HepG2 (cell line): ENCODE data around the gene DOK4. TPM values are rescaled to one million over a fixed set of nuclear protein-coding genes. Genes with fewer than 3 reads are reported as not detected.

Source experiments
- CBFB ChIP-seq: sonication (generic); formaldehyde crosslinking; IDR thresholded peaks from 2 replicates; pipeline ENCODE4 v1.4.0; 2020; ENCODE audit warnings: missing genetic modification reagents
- CC2D1A ChIP-seq: sonication (generic); formaldehyde crosslinking; IDR thresholded peaks from 2 replicates; pipeline ENCODE4 v1.8.1; 2023; ENCODE audit warnings: mild to moderate bottlenecking, missing genetic modification reagents
- CCDC6 ChIP-seq: sonication (generic); formaldehyde crosslinking; IDR thresholded peaks from 2 replicates; pipeline ENCODE4 v1.8.1; 2022; ENCODE audit warnings: mild to moderate bottlenecking, missing genetic modification reagents, moderate library complexity
- CENPX ChIP-seq: sonication (generic); formaldehyde crosslinking; IDR thresholded peaks from 2 replicates; pipeline ENCODE4 v1.9.0; 2021; ENCODE audit warnings: mild to moderate bottlenecking, missing genetic modification reagents, moderate library complexity
- ELF1 ChIP-seq: sonication (generic); formaldehyde crosslinking; IDR thresholded peaks from 2 replicates; pipeline ENCODE4 v1.4.0; 2020; ENCODE audit warnings: missing genetic modification reagents
- GATA4 ChIP-seq: sonication (generic); IDR thresholded peaks from 2 replicates; pipeline ENCODE4 v1.6.1; 2016; ENCODE audit warnings: antibody characterized with exemption, low read depth, borderline replicate concordance
- GFI1 ChIP-seq: sonication (generic); formaldehyde crosslinking; IDR thresholded peaks from 2 replicates; pipeline ENCODE4 v1.5.0; 2020; ENCODE audit warnings: missing genetic modification reagents, mild to moderate bottlenecking, borderline replicate concordance
- HNF4G ChIP-seq, 2 experiments: sonication (generic) in 1 of 2; formaldehyde crosslinking in 1 of 2; IDR thresholded peaks; 2 replicates each; pipeline versions ENCODE4 v1.4.0 to v1.6.1; 2011 to 2020; ENCODE audit warnings: borderline replicate concordance in 2 of 2, low read depth in 2 of 2, mild to moderate bottlenecking in 2 of 2, low read length in 1 of 2, missing genetic modification reagents in 1 of 2, moderate library complexity in 1 of 2
- ISL2 ChIP-seq: sonication (generic); formaldehyde crosslinking; IDR thresholded peaks from 2 replicates; pipeline ENCODE4 v1.5.0; 2020; ENCODE audit warnings: missing genetic modification reagents
- MTA3 ChIP-seq: sonication (generic); formaldehyde crosslinking; IDR thresholded peaks from 2 replicates; pipeline ENCODE4 v1.4.0; 2020; ENCODE audit warnings: missing genetic modification reagents
- MTERF4 ChIP-seq: sonication (generic); formaldehyde crosslinking; IDR thresholded peaks from 2 replicates; pipeline ENCODE4 v1.8.0; 2023; ENCODE audit warnings: mild to moderate bottlenecking, missing genetic modification reagents
- NFRKB ChIP-seq: fragments of 450-650 bp; IDR thresholded peaks from 2 replicates; pipeline ENCODE4 v1.6.1; 2017
- PHB2 ChIP-seq: fragments of 450-650 bp; IDR thresholded peaks from 2 replicates; pipeline ENCODE4 v1.6.1; 2018; ENCODE audit not compliant: partially characterized antibody
- SRF ChIP-seq: IDR thresholded peaks from 2 replicates; pipeline ENCODE4 v1.6.1; 2011; ENCODE audit warnings: mild to moderate bottlenecking, low read depth, low read length, moderate library complexity
- SRSF9 ChIP-seq: fragments of 200-400 bp; formaldehyde crosslinking; IDR thresholded peaks from 2 replicates; pipeline ENCODE4 v1.6.1; 2018; ENCODE audit warnings: borderline replicate concordance, mild to moderate bottlenecking, low read depth, low read length; ENCODE audit not compliant: insufficient read depth, poor library complexity, severe bottlenecking
- TGIF2 ChIP-seq: IDR thresholded peaks from 2 replicates; pipeline ENCODE4 v1.6.1; 2016; ENCODE audit warnings: control low read depth, missing compliant biosample characterization
- THAP11 ChIP-seq: IDR thresholded peaks from 2 replicates; pipeline ENCODE4 v1.6.1; 2016; ENCODE audit warnings: missing biosample characterization, missing genetic modification reagents
- TOE1 ChIP-seq: sonication (generic); formaldehyde crosslinking; IDR thresholded peaks from 2 replicates; pipeline ENCODE4 v1.4.0; 2020; ENCODE audit warnings: mild to moderate bottlenecking, missing genetic modification reagents
- ZFY ChIP-seq: sonication (generic); formaldehyde crosslinking; IDR thresholded peaks from 2 replicates; pipeline ENCODE4 v1.4.0; 2020; ENCODE audit warnings: missing genetic modification reagents
- ZKSCAN5 ChIP-seq: sonication (generic); formaldehyde crosslinking; IDR thresholded peaks from 2 replicates; pipeline ENCODE4 v1.5.1; 2020; ENCODE audit warnings: mild to moderate bottlenecking, missing genetic modification reagents
- ZKSCAN8 ChIP-seq: IDR thresholded peaks from 2 replicates; pipeline ENCODE4 v1.6.1; 2016; ENCODE audit warnings: borderline replicate concordance, missing genetic modification reagents, missing compliant biosample characterization
- ZNF430 ChIP-seq: sonication (generic); formaldehyde crosslinking; IDR thresholded peaks from 2 replicates; pipeline ENCODE4 v1.9.0; 2021; ENCODE audit warnings: mild to moderate bottlenecking, missing genetic modification reagents
- ZNF878 ChIP-seq: sonication (generic); formaldehyde crosslinking; IDR thresholded peaks from 2 replicates; pipeline ENCODE4 v1.8.1; 2023; ENCODE audit warnings: mild to moderate bottlenecking, missing genetic modification reagents, moderate library complexity
- polyA plus RNA-seq, 8 experiments: library from polyadenylated mRNA; depleted of rRNA in 3 of 8; stranded (reverse) in 7 of 8; unstranded in 1 of 8; fragments of >200 nt; fragmentation: Illumina TruSeq in 4 of 8; extraction: Trizol in 4 of 8; gene quantifications; 2 replicates each; pipeline versions ENCODE4 v1.2.1 to v1.2.3, GENCODE V29; 2011 to 2016; ENCODE audit warnings: low read depth in 4 of 8, missing spikeins in 1 of 8, mixed read lengths in 1 of 8; ENCODE audit not compliant: insufficient read depth in 1 of 8
- total RNA-seq, 5 experiments: library from RNA; depleted of rRNA; stranded (reverse); fragments of >200 nt; fragmentation: Illumina TruSeq; extraction: Trizol; gene quantifications; 2 replicates each; pipeline ENCODE4 v1.2.3, GENCODE V29; 2016; ENCODE audit warnings: low read depth in 1 of 5
- TF ChIP-seq, protein P1 (sequence below): IDR thresholded peaks from 2 replicates; pipeline ENCODE4 v1.6.1; 2012; ENCODE audit warnings: low read depth, low read length, improper control_type of control experiment
- TF ChIP-seq, protein P2 (sequence below): IDR thresholded peaks from 2 replicates; pipeline ENCODE4 v1.6.1; 2016; ENCODE audit warnings: missing biosample characterization, missing genetic modification reagents, low read depth
- TF ChIP-seq, protein P3 (sequence below): sonication (generic); formaldehyde crosslinking; IDR thresholded peaks from 2 replicates; pipeline ENCODE4 v1.4.0; 2020; ENCODE audit warnings: missing genetic modification reagents

Gene DOK4
- total and polyA plus RNA-seq, 2 of the 13 experiments (the other 11 are each of a cell fraction or from before 2014, with no cell fraction given) = 52.7 to 70.0 TPM

DNA sequence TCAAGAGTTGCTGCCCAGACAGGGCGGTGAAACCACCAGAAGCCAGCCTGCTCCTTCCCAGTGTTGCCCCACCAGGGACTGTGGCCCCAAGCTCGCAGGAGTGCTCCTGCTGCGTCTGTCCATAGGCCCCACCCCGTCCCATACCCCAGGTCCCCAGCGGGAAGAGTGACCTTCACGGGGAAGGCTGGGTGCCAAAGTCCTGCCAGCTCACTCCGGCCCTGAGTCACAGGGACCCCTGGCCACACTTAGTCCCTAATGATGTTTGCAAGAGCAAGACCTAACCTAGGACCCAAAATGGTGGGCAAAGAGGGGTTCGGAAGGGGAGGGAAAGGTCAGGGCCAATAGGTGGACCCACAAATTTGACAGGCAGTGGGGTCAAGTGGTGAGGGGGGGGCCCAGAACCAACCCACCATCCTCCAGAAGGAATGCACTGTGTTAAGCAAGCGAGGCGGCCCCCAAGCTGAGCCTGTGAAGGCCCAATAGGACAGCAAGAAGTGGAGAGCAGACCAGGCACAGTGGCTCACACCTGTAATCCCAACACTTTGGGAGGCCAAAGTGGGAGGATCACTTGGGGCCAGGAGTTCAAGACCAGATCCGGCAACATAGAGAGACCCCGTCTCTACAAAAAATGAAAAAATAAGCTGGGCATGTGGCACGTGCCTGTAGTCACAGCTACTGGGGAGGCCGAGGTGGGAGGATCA, 3.3 kb downstream of the DOK4 start (continued):
- TF ChIP-seq ZNF430 (CRISPR knock-in tag) (peak; percentile 57), TGIF2 (CRISPR knock-in tag) (peak; percentile 67; the same call in 1 of the 2 replicates), ZKSCAN8 (no peak), ISL2 (CRISPR knock-in tag) (no peak; the same call in 1 of the 2 replicates), PHB2 (no peak), HNF4G (IDR thresholded peaks at IDR 0.05; ENCODE audit: borderline replicate concordance, low read depth, low read length) (peak; percentile 71), HNF4G (CRISPR knock-in tag; IDR thresholded peaks at IDR 0.05; ENCODE audit: borderline replicate concordance, low read depth) (peak; percentile 94), ELF1 (no peak), ZKSCAN5 (CRISPR knock-in tag) (no peak), NFRKB (no peak), SRF (0 out of 2 replicates have a peak, but pooled peaks have one; percentile 17), CCDC6 (CRISPR knock-in tag) (no peak; the same call in 1 of the 2 replicates), CBFB (CRISPR knock-in tag) (no peak), SRSF9 (no peak), GFI1 (CRISPR knock-in tag) (no peak; the same call in 1 of the 2 replicates), CC2D1A (CRISPR knock-in tag) (no peak), CENPX (CRISPR knock-in tag) (no peak), ZFY (0 out of 2 replicates have a peak, but pooled peaks have one; percentile 34), ZNF878 (CRISPR knock-in tag) (0 out of 2 replicates have a peak, but pooled peaks have one; percentile 61), MTERF4 (CRISPR knock-in tag) (peak; percentile 74; the same call in 1 of the 2 replicates), MTA3 (CRISPR knock-in tag) (no peak), THAP11 (CRISPR knock-in tag) (peak; percentile 39; the same call in 1 of the 2 replicates), TOE1 (CRISPR knock-in tag) (no peak), GATA4 (peak; percentile 34; the same call in 1 of the 2 replicates)
- TF ChIP-seq, protein P1, sequence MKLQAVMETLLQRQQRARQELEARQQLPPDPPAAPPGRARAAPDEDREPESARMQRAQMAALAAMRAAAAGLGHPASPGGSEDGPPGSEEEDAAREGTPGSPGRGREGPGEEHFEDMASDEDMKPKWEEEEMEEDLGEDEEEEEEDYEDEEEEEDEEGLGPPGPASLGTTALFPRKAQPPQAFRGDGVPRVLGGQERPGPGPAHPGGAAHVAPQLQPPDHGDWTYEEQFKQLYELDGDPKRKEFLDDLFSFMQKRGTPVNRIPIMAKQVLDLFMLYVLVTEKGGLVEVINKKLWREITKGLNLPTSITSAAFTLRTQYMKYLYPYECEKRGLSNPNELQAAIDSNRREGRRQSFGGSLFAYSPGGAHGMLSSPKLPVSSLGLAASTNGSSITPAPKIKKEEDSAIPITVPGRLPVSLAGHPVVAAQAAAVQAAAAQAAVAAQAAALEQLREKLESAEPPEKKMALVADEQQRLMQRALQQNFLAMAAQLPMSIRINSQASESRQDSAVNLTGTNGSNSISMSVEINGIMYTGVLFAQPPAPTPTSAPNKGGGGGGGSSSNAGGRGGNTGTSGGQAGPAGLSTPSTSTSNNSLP = no peak
- TF ChIP-seq, protein P2, sequence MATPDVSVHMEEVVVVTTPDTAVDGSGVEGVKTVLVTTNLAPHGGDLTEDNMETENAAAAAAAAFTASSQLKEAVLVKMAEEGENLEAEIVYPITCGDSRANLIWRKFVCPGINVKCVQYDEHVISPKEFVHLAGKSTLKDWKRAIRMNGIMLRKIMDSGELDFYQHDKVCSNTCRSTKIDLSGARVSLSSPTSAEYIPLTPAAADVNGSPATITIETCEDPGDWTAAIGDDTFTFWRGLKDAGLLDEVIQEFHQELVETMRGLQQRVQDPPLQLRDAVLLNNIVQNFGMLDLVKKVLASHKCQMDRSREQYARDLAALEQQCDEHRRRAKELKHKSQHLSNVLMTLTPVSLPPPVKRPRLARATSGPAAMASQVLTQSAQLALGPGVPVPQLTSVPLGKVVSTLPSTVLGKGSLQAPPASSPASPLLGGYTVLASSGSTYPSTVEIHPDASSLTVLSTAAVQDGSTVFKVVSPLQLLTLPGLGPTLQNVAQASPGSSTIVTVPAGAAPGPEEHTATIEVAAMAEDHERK (CRISPR knock-in tag) = no peak
- TF ChIP-seq, protein P3, sequence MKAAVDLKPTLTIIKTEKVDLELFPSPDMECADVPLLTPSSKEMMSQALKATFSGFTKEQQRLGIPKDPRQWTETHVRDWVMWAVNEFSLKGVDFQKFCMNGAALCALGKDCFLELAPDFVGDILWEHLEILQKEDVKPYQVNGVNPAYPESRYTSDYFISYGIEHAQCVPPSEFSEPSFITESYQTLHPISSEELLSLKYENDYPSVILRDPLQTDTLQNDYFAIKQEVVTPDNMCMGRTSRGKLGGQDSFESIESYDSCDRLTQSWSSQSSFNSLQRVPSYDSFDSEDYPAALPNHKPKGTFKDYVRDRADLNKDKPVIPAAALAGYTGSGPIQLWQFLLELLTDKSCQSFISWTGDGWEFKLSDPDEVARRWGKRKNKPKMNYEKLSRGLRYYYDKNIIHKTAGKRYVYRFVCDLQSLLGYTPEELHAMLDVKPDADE (CRISPR knock-in tag) = no peak
